SIG-M5 treated with dmso at 0.1 percent for 504 hours (cell line): ENCODE data around the gene DUSP22.
"Not testable (repeated sequence)": the region's sequence is repeated elsewhere in the genome, so short reads cannot be mapped to it uniquely, and the experiment has no call there.

Experiments
- DNase-seq: peaks from one replicate; lab custom pipeline; 2025; ENCODE audit not compliant: unreplicated experiment; lab: John Stamatoyannopoulos, UW

Gene DUSP22

GRCh38 chr6:362231-362923, 70.1 kb downstream of the DUSP22 start:
- DNase-seq, result no peak

- no peak for DNase-seq
Measured at GRCh38 chr6:362924-363249, 70.6 kb downstream of the DUSP22 start.

DNA sequence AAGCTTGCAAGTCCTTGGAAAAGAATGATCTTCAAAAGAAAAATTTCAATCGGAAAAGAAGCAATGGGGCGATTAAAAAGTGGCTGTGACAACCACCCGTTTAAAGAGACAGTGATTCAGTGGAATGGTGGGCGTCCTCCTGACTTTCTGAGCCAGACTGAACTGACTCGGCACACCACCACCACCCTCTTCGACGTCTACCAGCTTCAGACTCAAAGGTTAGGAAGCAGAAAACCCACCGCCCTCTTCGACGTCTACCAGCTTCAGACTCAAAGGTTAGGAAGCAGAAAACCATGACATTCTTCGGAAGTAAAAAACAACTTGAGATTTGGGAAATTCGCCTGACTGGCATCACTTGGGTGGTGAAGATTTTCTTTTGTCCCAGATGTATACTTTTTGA, 71.0 kb downstream of the DUSP22 start:
- DNase-seq, result no peak

- no peak for DNase-seq
Measured at GRCh38 chr6:363909-364308, 71.6 kb downstream of the DUSP22 start.

DNA sequence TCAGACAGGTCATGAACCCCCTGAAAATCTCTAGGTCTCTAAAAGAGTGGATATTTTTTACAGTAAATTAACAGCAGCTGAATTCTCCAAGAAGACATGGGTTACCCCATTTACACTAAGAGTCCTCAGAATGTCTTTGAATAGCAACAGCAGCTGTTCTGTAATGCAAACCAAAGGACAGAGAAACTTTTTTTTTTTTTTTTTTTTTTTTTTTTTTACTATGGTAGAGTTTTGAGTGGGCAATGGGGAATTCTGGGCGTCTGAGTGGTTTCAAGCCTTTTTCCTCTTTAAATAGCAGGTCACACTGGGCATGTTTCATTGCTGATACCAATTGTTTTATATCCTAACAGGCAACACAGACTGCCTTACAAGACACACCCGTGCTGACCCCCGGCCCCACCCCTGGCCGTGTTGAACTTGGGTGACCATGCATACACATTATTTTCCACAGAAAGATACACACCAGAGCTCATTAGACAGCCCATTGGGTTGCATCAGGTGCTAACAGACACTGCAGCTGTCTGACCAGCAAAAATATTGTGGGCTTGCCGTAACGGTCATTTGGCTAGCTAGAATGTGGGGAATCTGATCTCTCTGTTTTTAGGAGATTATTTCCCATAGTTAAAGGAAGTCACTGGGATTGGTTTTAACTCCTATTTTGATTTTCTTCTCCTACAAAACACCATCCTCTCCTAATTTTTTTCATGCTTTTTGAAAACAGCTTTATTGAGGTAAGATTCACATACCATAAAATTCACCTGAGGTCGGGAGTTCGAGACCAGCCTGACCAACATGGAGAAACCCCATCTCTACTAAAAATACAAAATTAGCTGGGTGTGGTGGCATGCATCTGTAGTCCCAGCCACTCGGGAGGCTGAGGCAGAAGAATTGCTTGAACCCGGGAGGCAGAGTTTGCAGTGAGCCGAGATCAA, 72.6 kb downstream of the DUSP22 start:
- no peak for DNase-seq

DNA sequence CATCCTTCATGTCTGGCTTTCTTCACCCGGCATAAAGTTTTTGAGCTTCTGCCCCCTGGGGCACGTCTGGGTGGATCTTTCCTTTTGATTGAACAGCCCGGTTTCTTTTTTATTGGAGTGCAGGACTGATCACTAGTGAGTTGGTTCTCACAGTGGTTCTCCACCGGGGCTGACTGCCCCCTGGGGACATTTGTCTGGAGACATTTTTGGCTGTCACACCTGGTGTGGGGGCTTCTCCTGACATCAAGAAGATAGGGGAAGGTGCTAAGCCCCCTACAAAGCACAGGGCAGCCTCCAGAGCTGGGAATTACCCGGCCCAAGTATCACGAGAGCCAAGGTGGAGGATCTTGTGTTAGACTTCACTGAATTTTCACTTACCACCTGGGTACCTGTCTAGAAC, 73.5 kb downstream of the DUSP22 start:
- no peak for DNase-seq

GRCh38 chr6:366389-367297, 74.4 kb downstream of the DUSP22 start:
- no peak for DNase-seq

DNA sequence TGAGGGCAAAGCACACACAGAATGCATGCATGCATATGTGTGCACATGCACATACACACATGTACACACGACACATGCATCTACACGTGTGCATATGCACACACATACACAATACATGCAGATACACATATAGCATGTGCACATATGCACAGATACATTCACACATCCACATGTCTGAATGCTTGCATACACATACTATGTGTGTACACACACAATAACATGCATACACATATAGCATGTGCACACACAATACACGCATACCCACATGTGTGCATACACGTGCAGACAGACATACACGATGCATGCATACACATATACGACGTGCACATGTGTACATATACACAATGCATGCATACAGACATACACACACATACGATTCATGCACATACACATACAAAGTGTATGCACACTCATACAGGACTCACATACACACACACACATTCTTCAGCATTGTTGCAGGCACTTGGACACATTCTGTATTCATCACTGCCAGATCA, 75.1 kb downstream of the DUSP22 start:
- DNase-seq, result no peak

DNA sequence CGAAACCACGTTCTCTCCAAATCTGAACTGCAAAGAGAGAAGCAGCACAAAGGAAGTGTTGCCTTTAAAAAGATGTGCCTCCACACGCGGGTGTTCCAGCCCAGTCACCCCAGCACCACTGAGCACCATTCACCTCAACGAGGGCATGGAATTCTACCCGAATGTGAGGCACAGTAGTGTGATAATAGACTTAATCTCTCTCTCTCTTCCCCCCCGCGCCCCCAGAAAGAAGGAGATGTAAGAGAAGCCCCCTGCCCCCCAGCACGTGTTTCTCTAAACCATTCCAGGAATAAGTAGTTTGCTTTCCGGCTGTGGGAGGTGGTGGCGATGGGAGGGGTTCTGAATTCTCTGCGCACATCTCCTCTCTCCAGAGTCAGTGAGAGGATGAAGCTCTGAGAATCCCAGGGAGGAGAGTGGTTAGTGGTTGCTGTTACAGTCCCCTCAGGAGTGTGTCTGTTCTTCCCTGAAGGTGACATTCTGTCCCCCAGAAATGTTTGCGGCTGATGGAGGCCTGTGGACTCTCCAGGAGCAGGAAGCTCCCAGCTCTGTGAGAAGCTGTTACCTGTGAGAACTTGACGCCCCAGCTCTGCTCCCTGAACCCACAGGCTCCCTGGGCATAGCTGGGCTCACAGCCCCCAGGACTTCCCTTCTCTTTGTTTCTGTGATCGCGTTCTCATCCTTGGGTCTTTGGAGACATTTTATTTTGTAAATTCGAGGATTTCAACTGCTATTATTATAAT, 75.8 kb downstream of the DUSP22 start:
- DNase-seq, result no peak

- no peak for DNase-seq
Measured at GRCh38 chr6:369559-370431, 77.5 kb downstream of the DUSP22 start.

- DNase-seq, result no peak
Measured at GRCh38 chr6:370555-370954, 78.3 kb downstream of the DUSP22 start.

GRCh38 chr6:371851-372250, 79.6 kb downstream of the DUSP22 start:
- not testable (repeated sequence) for DNase-seq

DNA sequence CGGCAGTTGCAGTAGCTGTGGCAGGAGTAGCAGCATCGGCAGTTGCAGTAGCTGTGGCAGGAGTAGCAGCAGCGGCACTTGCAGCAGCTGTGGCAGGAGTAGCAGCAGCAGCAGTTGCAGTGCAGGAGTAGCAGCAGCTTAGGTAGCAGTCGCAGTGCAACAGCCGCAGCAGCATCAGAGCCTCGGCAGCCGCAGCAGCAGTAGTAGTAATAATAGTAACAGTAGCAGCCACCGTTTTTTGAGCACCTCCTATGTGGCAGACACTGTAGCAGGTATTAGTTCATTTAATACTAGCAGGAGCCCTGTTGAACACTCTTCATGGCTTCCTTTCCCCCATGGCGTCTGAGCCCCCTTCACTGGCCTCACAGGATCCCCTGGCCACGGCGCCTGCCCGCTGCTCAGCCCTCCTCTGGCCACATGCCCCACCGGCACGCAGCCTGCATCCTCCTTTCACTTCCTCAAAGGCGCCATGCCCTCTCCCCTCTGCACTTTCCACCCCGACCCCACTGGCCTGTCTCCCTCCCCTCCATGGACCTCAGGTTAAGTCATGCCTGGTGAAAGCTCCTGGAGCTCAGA, 80.1 kb downstream of the DUSP22 start:
- no peak for DNase-seq

- DNase-seq, result no peak
Measured at GRCh38 chr6:373031-373430, 80.7 kb downstream of the DUSP22 start.

DNA sequence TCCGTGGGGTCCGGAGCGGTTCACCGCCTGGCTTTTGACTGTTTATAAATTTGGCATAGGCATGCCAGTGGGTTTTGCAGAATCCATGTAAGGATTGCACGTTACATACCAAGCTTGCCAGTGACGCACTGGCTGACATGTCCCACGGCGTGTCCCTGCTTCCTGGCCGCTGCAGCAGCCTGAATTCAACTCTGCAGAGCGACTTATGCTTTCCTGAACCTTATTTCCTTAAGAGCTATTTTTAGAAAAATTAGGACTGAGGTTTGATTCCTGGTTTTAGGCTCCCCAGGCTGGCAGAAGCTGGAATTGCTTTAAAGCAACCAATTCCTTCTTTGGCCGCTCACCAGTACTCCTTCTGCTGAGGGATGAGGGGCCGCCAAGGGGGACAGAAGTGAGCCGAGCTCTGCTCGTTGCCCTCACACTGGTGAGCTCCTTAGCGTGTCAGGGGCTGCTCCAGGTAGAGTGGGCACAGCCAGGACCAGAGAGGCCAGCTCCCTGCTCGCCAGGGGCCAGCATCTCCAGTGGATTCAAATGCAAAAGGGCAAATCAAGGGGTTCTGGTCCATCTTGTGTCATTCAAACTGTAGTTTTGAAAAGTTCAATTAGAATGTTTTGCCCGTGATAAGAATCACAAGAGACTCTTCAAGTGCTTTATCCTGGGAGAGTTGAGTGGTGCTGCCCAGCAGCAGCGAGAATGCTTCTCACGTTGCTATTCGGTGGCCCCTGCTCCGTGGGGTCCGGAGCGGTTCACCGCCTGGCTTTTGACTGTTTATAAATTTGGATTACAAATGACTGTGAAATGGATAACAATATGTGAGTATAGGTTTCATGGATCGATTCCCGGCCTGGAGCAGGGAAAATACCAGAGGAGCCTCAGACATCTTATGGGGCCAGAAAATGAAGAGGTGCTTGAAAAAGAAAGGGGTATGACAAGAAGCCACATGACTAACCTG, 81.8 kb downstream of the DUSP22 start:
- no peak for DNase-seq

GRCh38 chr6:374956-375355, 82.7 kb downstream of the DUSP22 start:
- DNase-seq, result no peak

GRCh38 chr6:376827-377640, 84.7 kb downstream of the DUSP22 start:
- DNase-seq, result no peak
